AG10803 (cell line): ENCODE data around the gene ABCD4.
"Not testable (repeated sequence)": the region's sequence is repeated elsewhere in the genome, so short reads cannot be mapped to it uniquely, and the experiment has no call there.

Experiments used
- DNase-seq: peaks from one replicate; pipeline ENCODE4 v3.0.0; 2010; ENCODE audit warnings: low read depth
- H3K4me3 ChIP-seq: 2 replicates; pipeline ENCODE4 v1.5.1; 2011; ENCODE audit warnings: mild to moderate bottlenecking, low read length, control low read depth
- TF ChIP-seq, protein P1 (sequence below): conservative IDR thresholded peaks from 2 replicates; pipeline ENCODE4 v1.5.1; 2011; ENCODE audit warnings: mild to moderate bottlenecking, low read length, control low read depth, inconsistent platforms

The ABCD4 gene

DNA sequence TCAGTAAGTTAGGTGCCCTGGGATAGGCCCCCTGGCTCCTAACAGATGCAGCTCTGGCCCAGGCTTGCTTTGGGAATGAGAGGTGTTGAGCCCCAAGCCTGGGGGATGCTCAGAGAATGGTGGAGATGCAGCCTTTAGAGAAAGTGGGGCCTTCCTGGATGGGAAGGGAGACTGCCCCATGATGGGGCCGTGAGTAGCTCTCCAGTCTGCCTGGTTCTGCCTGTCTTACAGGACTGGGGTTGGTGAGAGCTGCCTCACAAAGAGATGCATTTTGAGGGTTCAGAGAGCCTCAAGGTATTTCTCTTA lies 45.0 kb upstream of the ABCD4 start:
- DNase-seq = no peak
- H3K4me3 ChIP-seq = no peak overlapping the region
- TF ChIP-seq, protein P1, sequence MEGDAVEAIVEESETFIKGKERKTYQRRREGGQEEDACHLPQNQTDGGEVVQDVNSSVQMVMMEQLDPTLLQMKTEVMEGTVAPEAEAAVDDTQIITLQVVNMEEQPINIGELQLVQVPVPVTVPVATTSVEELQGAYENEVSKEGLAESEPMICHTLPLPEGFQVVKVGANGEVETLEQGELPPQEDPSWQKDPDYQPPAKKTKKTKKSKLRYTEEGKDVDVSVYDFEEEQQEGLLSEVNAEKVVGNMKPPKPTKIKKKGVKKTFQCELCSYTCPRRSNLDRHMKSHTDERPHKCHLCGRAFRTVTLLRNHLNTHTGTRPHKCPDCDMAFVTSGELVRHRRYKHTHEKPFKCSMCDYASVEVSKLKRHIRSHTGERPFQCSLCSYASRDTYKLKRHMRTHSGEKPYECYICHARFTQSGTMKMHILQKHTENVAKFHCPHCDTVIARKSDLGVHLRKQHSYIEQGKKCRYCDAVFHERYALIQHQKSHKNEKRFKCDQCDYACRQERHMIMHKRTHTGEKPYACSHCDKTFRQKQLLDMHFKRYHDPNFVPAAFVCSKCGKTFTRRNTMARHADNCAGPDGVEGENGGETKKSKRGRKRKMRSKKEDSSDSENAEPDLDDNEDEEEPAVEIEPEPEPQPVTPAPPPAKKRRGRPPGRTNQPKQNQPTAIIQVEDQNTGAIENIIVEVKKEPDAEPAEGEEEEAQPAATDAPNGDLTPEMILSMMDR = no peak

DNA sequence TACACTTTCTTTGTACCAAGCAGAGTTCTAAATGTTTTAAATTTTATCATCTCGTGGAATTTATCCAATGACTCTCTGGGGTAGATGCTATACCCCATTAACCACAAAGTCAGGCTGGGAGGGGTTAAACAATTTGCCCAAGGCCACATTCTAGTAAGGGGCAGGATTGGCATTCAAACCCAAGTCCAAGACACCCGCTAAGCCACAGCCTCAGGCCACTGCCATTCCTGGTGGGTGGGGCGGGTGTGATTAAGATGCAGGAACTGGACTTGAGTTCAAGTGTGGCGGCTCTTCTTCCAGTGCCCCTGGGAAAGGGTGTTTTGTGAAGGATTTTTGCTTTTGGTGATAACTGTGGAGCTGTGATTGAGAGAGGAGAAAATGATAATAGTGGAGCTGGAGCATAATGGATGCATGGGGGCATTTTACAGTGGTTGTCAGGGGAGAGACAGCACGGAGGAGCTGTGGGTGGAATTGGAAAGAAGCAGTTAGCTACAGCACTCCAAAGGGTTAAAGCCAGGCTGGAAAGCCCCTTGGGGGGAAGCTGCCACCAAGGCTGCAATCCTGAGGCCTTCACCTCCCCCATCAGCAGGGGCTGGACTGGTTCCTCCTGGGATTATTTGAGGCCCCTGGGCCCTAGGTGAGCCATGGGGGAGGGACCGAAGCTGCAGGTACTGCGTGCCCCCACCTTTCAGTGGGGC lies 44.5 kb upstream of the ABCD4 start:
- TF ChIP-seq, protein P1 = no peak
- no peak overlapping the region for H3K4me3 ChIP-seq
- DNase-seq = no peak

DNA sequence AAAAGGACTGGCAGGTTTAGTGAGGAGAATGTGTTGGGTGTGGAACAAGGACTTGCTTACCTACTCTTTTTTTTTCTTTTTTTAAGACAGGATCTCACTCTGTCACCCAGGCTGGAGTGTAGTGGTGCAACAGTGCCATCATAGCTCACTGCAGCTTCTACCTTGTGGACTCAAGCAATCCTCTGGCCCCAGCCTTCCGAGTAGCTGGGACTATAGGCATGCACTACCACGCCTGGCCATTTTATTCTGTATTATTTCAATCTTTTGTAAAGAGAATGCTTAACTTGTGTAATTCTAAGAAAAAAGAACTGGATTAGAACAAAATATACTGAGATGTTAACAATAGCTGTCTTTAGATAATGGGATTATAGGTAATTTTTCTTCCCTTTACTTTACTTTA lies 43.6 kb upstream of the ABCD4 start:
- DNase-seq = no peak
- TF ChIP-seq, protein P1 = no peak
- no peak overlapping the region for H3K4me3 ChIP-seq

DNA sequence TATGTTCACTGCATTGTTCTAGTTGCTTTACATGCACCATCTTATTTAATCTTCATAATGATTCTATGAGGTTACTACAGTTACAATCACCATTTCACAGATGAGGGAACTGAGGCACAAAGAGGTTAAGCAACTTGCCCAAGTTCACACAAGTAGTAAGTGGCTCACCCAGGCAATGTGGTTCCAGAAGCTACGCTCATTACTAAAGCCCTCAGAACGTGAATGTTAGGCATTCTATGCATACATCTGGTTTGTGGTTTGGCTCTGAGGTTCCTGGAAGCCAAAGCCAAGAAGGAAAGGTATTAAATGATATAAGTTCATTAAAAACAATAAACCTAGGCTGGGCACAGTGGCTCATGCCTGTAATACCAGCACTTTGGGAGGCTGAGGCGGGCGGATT lies 31.2 kb upstream of the ABCD4 start:
- no peak overlapping the region for H3K4me3 ChIP-seq
- TF ChIP-seq, protein P1 = no peak
- peak; percentile 95 for DNase-seq

DNA sequence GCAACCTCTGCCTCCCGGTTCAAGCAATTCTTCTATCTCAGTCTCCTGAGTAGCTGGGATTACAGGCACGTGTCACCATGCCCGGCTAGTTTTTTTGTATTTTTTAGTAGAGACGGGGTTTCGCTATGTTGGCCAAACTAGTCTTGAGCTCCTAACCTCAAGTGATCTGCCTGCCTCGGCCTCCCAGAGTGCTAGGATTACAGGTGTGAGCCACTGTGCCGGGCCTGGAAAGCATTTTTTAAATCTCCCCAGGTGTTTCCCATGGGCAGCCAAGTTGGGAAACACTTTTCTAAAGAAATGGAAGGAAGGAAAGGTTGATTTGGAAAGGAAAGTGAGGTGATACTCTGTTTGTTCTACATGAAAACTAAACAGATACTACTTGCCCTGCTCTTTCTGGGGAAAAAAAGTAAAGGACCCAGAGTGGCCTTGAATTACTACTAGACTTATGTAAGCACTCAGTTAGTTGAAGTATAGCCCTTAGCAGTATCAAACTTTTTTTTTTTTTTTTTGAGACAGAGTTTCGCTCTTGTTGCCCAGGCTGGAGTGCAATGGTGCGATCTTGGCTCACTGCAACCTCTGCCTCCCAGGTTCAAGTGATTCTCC lies 27.3 kb upstream of the ABCD4 start:
- DNase-seq, H3K4me3 ChIP-seq: not testable (repeated sequence)

DNA sequence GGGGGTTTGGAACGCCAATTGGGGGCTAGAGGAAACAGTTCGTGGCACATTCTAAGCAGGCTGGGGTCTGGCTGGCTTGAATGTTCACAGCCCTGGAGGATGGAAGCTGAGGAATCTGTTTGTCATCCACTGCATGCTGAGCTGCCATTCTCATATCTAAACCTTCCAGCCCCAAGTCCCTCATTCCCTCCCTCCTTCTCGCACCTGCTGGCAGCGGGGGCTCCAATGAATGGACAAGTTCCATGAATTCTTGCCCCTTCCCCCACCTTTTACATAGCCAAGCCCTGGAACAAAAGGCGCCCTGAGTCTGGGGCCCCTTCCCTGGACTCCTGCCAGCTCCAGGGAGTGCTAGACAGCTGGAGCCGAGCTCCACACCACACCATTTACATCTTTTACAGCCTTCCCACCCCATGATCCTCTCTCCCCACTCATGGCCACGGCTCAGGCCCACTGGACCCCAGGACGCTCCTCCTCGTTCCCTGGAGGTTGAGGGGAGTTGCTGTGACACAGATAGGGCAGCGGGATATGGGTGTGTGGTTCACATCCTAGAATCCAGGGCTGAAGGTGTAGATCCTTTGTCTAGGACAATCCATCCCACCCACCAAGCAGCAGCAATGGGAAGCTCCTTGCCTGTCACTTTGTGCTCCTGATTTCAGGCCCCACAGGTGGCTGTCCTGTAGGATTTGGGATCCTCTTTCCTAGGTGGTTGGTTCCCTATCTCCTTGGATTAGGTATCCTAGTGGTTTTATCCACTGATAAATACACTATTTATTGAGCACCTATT lies 23.8 kb upstream of the ABCD4 start:
- DNase-seq = no peak
- no peak overlapping the region for H3K4me3 ChIP-seq

DNA sequence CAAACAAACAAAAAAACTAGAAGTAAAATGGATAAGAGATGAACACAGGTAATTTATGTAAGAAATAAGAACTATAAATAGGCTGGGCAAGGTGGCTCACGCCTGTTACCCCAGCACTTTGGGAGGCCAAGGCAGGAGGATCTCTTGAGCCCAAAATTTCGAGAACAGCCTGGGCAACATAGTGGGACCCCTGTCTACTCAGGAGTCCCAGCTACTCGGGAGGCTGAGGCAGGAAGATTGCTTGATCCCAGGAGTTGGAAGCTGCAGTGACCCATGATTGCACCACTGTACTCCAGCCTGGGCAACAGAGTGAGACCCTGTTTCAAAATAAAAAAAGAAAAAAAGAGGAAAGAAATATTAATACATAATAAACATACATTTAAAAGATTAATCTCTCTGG lies 22.7 kb upstream of the ABCD4 start:
- no peak for DNase-seq
- no peak overlapping the region for H3K4me3 ChIP-seq
- TF ChIP-seq, protein P1 = no peak

More for the DNA sequence above, 23.8 kb upstream of the ABCD4 start:
- TF ChIP-seq, protein P1 = no peak
